Hepatocyte (in vitro differentiated cells): Measurements from ENCODE around the gene LMCD1.

Experiments used
- CTCF ChIP-seq: fragments of 200-600 bp; sonication (generic); IDR thresholded peaks from 2 replicates; pipeline ENCODE4 v1.5.1; 2016; ENCODE audit warnings: antibody characterized with exemption, mild to moderate bottlenecking; ENCODE audit not compliant: poor library complexity
- EZH2 ChIP-seq: fragments of 200-600 bp; sonication (generic); IDR thresholded peaks from 2 replicates; pipeline ENCODE4 v1.6.1; 2016; ENCODE audit warnings: antibody characterized with exemption, mild to moderate bottlenecking, borderline replicate concordance

GRCh38 chr3:8596321-8597218, 94.9 kb downstream of the LMCD1 start:
- TF ChIP-seq EZH2 (no peak), CTCF (no peak)
